GM23338 (cell line): ENCODE results near the gene STAB2. TPM values are rescaled to one million over a fixed set of nuclear protein-coding genes. Genes with fewer than 3 reads are reported as not detected.

Experiments
- ATAC-seq: fragments of 200-7000 bp; cut with Tn5 transposase; 3 replicates; pipeline ENCODE4 v1.9.1; 2020
- DNase-seq: peaks from one replicate; pipeline ENCODE4 v3.0.0-alpha.2; 2015; ENCODE audit warnings: low spot score
- H2AFZ ChIP-seq: fragments of 200-600 bp; sonication (generic); 2 replicates; pipeline ENCODE4 v1.8.0; 2016; ENCODE audit warnings: antibody characterized with exemption, mild to moderate bottlenecking, moderate library complexity
- H3F3A ChIP-seq: fragments of 200-600 bp; sonication (generic); replicated peaks from 2 replicates; pipeline ENCODE4 v1.8.0; 2017; ENCODE audit warnings: antibody characterized with exemption, mixed run types, low read depth
- H3K27ac ChIP-seq: fragments of 200-600 bp; sonication (generic); 2 replicates; pipeline ENCODE4 v1.6.1; 2016; ENCODE audit warnings: low read depth
- H3K27me3 ChIP-seq: fragments of 200-600 bp; sonication (generic); 2 replicates; pipeline ENCODE4 v1.8.0; 2016; ENCODE audit warnings: mild to moderate bottlenecking, mixed run types, moderate library complexity; ENCODE audit not compliant: insufficient read depth
- H3K36me3 ChIP-seq: fragments of 200-600 bp; sonication (generic); 2 replicates; pipeline ENCODE4 v1.8.0; 2016; ENCODE audit warnings: mild to moderate bottlenecking; ENCODE audit not compliant: insufficient read depth
- H3K4me1 ChIP-seq: fragments of 200-600 bp; sonication (generic); 2 replicates; pipeline ENCODE4 v1.8.0; 2016; ENCODE audit warnings: mild to moderate bottlenecking, moderate library complexity; ENCODE audit not compliant: insufficient read depth
- H3K4me2 ChIP-seq: fragments of 200-600 bp; sonication (generic); 2 replicates; pipeline ENCODE4 v1.7.1; 2017; ENCODE audit warnings: mixed run types
- H3K4me3 ChIP-seq: fragments of 200-600 bp; sonication (generic); 2 replicates; pipeline ENCODE4 v1.6.1; 2016; ENCODE audit warnings: mixed run types
- H3K79me2 ChIP-seq: fragments of 200-600 bp; sonication (generic); replicated peaks from 2 replicates; pipeline ENCODE4 v1.8.0; 2017; ENCODE audit warnings: mild to moderate bottlenecking; ENCODE audit not compliant: insufficient read depth
- H3K9me2 ChIP-seq: fragments of 200-600 bp; sonication (generic); 2 replicates; pipeline ENCODE4 v1.8.0; 2017; ENCODE audit not compliant: insufficient read depth
- H4K20me1 ChIP-seq: fragments of 200-600 bp; sonication (generic); replicated peaks from 2 replicates; pipeline ENCODE4 v1.8.0; 2017; ENCODE audit warnings: mild to moderate bottlenecking; ENCODE audit not compliant: insufficient read depth
- H3K27ac Mint-ChIP-seq: 2 replicates; pipeline ENCODE4 v1.8.0; 2020; ENCODE audit warnings: inconsistent platforms, mild to moderate bottlenecking, moderate library complexity, mixed read lengths
- H3K27me3 Mint-ChIP-seq: 3 replicates; pipeline ENCODE4 v1.8.0; 2022; ENCODE audit warnings: low read depth, mild to moderate bottlenecking, moderate library complexity, mixed read lengths, inconsistent platforms; ENCODE audit not compliant: insufficient read depth, poor library complexity
- H3K36me3 Mint-ChIP-seq: 3 replicates; pipeline ENCODE4 v1.8.0; 2021; ENCODE audit warnings: low read depth, mild to moderate bottlenecking, inconsistent platforms, moderate library complexity, mixed read lengths
- H3K4me1 Mint-ChIP-seq: 3 replicates; pipeline ENCODE4 v1.8.0; 2020; ENCODE audit warnings: mild to moderate bottlenecking, inconsistent platforms, mixed read lengths
- H3K4me3 Mint-ChIP-seq: 3 replicates; pipeline ENCODE4 v1.8.0; 2021; ENCODE audit warnings: moderate library complexity, mild to moderate bottlenecking, inconsistent platforms, mixed read lengths
- H3K9me3 Mint-ChIP-seq: 3 replicates; pipeline ENCODE4 v1.8.0; 2020; ENCODE audit warnings: moderate library complexity, mild to moderate bottlenecking, inconsistent platforms, mixed read lengths
- CREB1 ChIP-seq: fragments of 250-450 bp; sonication (Bioruptor Pico); IDR thresholded peaks from 2 replicates; pipeline ENCODE4 v1.5.0; 2020; ENCODE audit warnings: low read depth, mild to moderate bottlenecking, moderate library complexity
- CTCF ChIP-seq, 2 experiments: fragments of 200-600 bp in 1 of 2; sonication (generic) in 1 of 2; conservative IDR thresholded peaks; 2 replicates each; pipeline versions ENCODE4 v1.5.1 to v1.6.1; 2016 to 2017; ENCODE audit warnings: antibody characterized with exemption in 2 of 2, low read depth in 2 of 2, mild to moderate bottlenecking in 2 of 2, moderate library complexity in 1 of 2
- ETS1 ChIP-seq: IDR thresholded peaks from 2 replicates; pipeline ENCODE4 v1.6.1; 2016; ENCODE audit warnings: antibody characterized with exemption
- EZH2 ChIP-seq: fragments of 200-600 bp; sonication (generic); IDR thresholded peaks from one replicate; pipeline ENCODE4 v1.8.0; 2017; ENCODE audit warnings: antibody characterized with exemption, mild to moderate bottlenecking, low read depth; ENCODE audit not compliant: unreplicated experiment
- EZH2phosphoT487 ChIP-seq: fragments of 200-600 bp; sonication (generic); IDR thresholded peaks from one replicate; pipeline ENCODE4 v1.8.1; 2018; ENCODE audit warnings: antibody characterized with exemption; ENCODE audit not compliant: unreplicated experiment
- JUNB ChIP-seq: IDR thresholded peaks from one replicate; pipeline ENCODE4 v1.6.1; 2016; ENCODE audit warnings: antibody characterized with exemption; ENCODE audit not compliant: unreplicated experiment
- NANOG ChIP-seq: IDR thresholded peaks from 2 replicates; pipeline ENCODE4 v1.6.1; 2016; ENCODE audit warnings: antibody characterized with exemption, borderline replicate concordance
- POLR2AphosphoS5 ChIP-seq: IDR thresholded peaks from 2 replicates; pipeline ENCODE4 v1.6.1; 2016; ENCODE audit warnings: antibody characterized with exemption, low read depth
- STAT1 ChIP-seq: IDR thresholded peaks from one replicate; pipeline ENCODE4 v1.6.1; 2016; ENCODE audit warnings: antibody characterized with exemption; ENCODE audit not compliant: unreplicated experiment
- ZNF114 ChIP-seq: fragments of 250-450 bp; sonication (Bioruptor Pico); IDR thresholded peaks from 2 replicates; pipeline ENCODE4 v1.5.0; 2020; ENCODE audit warnings: mild to moderate bottlenecking, moderate library complexity
- ZNF331 ChIP-seq: fragments of 250-450 bp; sonication (Bioruptor Pico); IDR thresholded peaks from 2 replicates; pipeline ENCODE4 v1.5.0; 2020; ENCODE audit warnings: low read depth, mild to moderate bottlenecking, moderate library complexity
- polyA plus RNA-seq: library from polyadenylated mRNA; unstranded; fragments of >200 nt; fragmentation: Nextera tagmentation; extraction: Ambion mirVana; gene quantifications from 2 replicates; pipeline ENCODE4 v1.2.1, GENCODE V29; 2016
- total RNA-seq: library from RNA; depleted of rRNA; stranded (reverse); fragments of >200 nt; shearing (Covaris generic); gene quantifications from 2 replicates; pipeline ENCODE4 v1.2.3, GENCODE V29; 2014
- TF ChIP-seq, protein P1 (sequence below): fragments of 250-450 bp; sonication (Bioruptor Pico); IDR thresholded peaks from 2 replicates; pipeline ENCODE4 v1.5.0; 2020; ENCODE audit warnings: mild to moderate bottlenecking, moderate library complexity
- TF ChIP-seq, protein P2 (sequence below): IDR thresholded peaks from one replicate; pipeline ENCODE4 v1.6.1; 2018; ENCODE audit warnings: antibody characterized with exemption; ENCODE audit not compliant: unreplicated experiment

STAB2 gene
- total and polyA plus RNA-seq, 2 experiments from 2014 or later, result 0.14 TPM; not detected in 1

DNA sequence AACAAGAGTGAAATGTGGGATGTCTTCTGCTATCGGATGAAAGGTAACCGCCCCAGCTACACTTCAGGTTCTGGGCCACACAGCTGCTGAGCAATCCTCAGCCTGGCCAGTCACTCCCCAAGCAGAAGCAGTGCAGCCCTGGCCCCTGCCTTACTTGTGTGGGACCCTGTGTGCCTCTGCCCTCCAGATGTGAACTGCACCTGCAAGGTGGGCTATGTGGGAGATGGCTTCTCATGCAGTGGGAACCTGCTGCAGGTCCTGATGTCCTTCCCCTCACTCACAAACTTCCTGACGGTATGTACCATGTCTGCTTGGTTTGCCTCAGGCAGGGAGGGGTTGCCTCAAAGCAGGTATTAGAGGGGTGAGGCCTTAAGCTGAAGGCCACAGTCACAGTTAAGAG lies 168.4 kb downstream of the STAB2 start:
- no peak overlapping the region for H3K27ac ChIP-seq
- Mint-ChIP-seq H3K4me3 (no peak overlapping the region), H3K27me3 (peaks cover 2% of the 10 kb centered on the region), H3K9me3 (no peaks in the 10 kb centered on the region), H3K36me3 (no peaks in the 10 kb centered on the region), H3K4me1 (peaks cover 10% of the 10 kb centered on the region), H3K27ac (no peak overlapping the region)
- ATAC-seq, result no peak
- H2AFZ ChIP-seq, result no peak overlapping the region
- no peak for DNase-seq
- H4K20me1 ChIP-seq, result no peaks in the 10 kb centered on the region
- TF ChIP-seq, protein P1, sequence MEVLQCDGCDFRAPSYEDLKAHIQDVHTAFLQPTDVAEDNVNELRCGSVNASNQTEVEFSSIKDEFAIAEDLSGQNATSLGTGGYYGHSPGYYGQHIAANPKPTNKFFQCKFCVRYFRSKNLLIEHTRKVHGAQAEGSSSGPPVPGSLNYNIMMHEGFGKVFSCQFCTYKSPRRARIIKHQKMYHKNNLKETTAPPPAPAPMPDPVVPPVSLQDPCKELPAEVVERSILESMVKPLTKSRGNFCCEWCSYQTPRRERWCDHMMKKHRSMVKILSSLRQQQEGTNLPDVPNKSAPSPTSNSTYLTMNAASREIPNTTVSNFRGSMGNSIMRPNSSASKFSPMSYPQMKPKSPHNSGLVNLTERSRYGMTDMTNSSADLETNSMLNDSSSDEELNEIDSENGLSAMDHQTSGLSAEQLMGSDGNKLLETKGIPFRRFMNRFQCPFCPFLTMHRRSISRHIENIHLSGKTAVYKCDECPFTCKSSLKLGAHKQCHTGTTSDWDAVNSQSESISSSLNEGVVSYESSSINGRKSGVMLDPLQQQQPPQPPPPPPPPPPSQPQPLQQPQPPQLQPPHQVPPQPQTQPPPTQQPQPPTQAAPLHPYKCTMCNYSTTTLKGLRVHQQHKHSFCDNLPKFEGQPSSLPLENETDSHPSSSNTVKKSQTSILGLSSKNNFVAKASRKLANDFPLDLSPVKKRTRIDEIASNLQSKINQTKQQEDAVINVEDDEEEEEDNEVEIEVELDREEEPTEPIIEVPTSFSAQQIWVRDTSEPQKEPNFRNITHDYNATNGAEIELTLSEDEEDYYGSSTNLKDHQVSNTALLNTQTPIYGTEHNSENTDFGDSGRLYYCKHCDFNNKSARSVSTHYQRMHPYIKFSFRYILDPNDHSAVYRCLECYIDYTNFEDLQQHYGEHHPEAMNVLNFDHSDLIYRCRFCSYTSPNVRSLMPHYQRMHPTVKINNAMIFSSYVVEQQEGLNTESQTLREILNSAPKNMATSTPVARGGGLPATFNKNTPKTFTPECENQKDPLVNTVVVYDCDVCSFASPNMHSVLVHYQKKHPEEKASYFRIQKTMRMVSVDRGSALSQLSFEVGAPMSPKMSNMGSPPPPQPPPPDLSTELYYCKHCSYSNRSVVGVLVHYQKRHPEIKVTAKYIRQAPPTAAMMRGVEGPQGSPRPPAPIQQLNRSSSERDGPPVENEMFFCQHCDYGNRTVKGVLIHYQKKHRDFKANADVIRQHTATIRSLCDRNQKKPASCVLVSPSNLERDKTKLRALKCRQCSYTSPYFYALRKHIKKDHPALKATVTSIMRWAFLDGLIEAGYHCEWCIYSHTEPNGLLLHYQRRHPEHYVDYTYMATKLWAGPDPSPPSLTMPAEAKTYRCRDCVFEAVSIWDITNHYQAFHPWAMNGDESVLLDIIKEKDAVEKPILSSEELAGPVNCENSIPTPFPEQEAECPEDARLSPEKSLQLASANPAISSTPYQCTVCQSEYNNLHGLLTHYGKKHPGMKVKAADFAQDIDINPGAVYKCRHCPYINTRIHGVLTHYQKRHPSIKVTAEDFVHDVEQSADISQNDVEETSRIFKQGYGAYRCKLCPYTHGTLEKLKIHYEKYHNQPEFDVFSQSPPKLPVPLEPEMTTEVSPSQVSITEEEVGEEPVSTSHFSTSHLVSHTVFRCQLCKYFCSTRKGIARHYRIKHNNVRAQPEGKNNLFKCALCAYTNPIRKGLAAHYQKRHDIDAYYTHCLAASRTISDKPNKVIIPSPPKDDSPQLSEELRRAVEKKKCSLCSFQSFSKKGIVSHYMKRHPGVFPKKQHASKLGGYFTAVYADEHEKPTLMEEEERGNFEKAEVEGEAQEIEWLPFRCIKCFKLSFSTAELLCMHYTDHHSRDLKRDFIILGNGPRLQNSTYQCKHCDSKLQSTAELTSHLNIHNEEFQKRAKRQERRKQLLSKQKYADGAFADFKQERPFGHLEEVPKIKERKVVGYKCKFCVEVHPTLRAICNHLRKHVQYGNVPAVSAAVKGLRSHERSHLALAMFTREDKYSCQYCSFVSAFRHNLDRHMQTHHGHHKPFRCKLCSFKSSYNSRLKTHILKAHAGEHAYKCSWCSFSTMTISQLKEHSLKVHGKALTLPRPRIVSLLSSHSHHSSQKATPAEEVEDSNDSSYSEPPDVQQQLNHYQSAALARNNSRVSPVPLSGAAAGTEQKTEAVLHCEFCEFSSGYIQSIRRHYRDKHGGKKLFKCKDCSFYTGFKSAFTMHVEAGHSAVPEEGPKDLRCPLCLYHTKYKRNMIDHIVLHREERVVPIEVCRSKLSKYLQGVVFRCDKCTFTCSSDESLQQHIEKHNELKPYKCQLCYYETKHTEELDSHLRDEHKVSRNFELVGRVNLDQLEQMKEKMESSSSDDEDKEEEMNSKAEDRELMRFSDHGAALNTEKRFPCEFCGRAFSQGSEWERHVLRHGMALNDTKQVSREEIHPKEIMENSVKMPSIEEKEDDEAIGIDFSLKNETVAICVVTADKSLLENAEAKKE (CRISPR knock-in tag), result no peak
- TF ChIP-seq EZH2phosphoT487, result no peak
- no peak for TF ChIP-seq JUNB
- TF ChIP-seq EZH2, result no peak
- TF ChIP-seq CREB1 (CRISPR knock-in tag), result no peak
- no peak for TF ChIP-seq ZNF331 (CRISPR knock-in tag)
- TF ChIP-seq ZNF114, result no peak
- no peak for TF ChIP-seq CTCF (conservative IDR thresholded peaks at IDR 0.05; ENCODE audit: low read depth in 2 of 2)
- TF ChIP-seq STAT1, result no peak
- TF ChIP-seq, protein P2, sequence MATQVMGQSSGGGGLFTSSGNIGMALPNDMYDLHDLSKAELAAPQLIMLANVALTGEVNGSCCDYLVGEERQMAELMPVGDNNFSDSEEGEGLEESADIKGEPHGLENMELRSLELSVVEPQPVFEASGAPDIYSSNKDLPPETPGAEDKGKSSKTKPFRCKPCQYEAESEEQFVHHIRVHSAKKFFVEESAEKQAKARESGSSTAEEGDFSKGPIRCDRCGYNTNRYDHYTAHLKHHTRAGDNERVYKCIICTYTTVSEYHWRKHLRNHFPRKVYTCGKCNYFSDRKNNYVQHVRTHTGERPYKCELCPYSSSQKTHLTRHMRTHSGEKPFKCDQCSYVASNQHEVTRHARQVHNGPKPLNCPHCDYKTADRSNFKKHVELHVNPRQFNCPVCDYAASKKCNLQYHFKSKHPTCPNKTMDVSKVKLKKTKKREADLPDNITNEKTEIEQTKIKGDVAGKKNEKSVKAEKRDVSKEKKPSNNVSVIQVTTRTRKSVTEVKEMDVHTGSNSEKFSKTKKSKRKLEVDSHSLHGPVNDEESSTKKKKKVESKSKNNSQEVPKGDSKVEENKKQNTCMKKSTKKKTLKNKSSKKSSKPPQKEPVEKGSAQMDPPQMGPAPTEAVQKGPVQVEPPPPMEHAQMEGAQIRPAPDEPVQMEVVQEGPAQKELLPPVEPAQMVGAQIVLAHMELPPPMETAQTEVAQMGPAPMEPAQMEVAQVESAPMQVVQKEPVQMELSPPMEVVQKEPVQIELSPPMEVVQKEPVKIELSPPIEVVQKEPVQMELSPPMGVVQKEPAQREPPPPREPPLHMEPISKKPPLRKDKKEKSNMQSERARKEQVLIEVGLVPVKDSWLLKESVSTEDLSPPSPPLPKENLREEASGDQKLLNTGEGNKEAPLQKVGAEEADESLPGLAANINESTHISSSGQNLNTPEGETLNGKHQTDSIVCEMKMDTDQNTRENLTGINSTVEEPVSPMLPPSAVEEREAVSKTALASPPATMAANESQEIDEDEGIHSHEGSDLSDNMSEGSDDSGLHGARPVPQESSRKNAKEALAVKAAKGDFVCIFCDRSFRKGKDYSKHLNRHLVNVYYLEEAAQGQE, result no peak
- TF ChIP-seq NANOG, result no peak
- no peak for TF ChIP-seq POLR2AphosphoS5
- TF ChIP-seq ETS1, result no peak
- no peaks in the 10 kb centered on the region for H3K79me2 ChIP-seq
- H3K9me2 ChIP-seq, result no peaks in the 10 kb centered on the region
- no peak overlapping the region for H3K4me3 ChIP-seq
- no peaks in the 10 kb centered on the region for H3K4me1 ChIP-seq
- no peaks in the 10 kb centered on the region for H3F3A ChIP-seq
- no peaks in the 10 kb centered on the region for H3K36me3 ChIP-seq
- no peaks in the 10 kb centered on the region for H3K27me3 ChIP-seq
- H3K4me2 ChIP-seq, result no peak overlapping the region
